Measurements from ENCODE around the gene TCAP. TPM values are rescaled to one million over a fixed set of nuclear protein-coding genes. Genes with fewer than 3 reads are reported as not detected.

Gene TCAP
- total and polyA plus RNA-seq, 2 experiments from 2014 or later, result 0.61 to 2.1 TPM

DNA sequence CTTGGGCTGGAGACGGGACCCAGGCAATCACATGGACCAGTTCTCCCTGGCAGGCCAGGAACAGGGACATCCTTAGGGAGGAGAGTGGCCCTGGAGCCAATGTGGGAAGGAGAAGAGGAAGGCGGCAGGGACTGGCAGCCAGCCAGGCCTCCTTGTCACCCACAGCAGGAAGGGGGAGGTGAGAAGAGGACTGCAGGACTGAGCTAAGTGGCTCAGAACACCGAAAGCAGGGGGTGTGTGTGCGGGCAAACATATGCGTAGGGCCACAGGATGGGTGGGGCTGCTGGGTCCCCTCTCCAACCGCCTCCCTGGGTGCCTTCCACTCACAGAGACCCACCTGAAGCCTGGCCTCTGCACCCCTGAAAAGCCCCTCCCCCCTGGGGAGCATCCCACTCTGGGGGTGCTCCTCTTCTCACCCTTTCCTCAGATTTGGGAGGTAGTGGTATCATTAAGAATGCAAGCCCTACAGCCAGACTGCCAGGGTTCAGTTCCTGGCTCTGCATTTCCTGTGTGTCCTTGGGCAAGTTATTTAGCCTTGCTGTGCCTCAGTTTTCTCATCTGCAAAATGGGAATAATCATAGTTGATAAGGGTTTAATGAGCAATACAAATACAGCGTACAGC, 11.2 kb downstream of the TCAP start:
- Mint-ChIP-seq H3K4me1 (peaks cover 30% of the 10 kb centered on the region), H3K4me3 (no peak overlapping the region), H3K27ac (no peak overlapping the region; the same call in 1 of the 2 replicates), H3K36me3 (ENCODE audit: low read depth) (peaks cover 16% of the 10 kb centered on the region; the same call in 2 of the 3 replicates), H3K9me3 (no peaks in the 10 kb centered on the region), H3K27me3 (ENCODE audit: insufficient read depth, low read depth, poor library complexity) (peaks cover 27% of the 10 kb centered on the region)
- no peaks in the 10 kb centered on the region for H3K9me2 ChIP-seq (ENCODE audit: insufficient read depth)
- DNase-seq (ENCODE audit: low spot score) (no peak), ATAC-seq (no peak)
- no peak overlapping the region for H3K27ac ChIP-seq (ENCODE audit: low read depth)
- no peaks in the 10 kb centered on the region for H3K36me3 ChIP-seq (ENCODE audit: insufficient read depth)
- no peak overlapping the region for H2AFZ ChIP-seq
- H4K20me1 ChIP-seq (replicated peaks; ENCODE audit: insufficient read depth), result no peaks in the 10 kb centered on the region
- 0 out of 2 replicates have a peak, but pooled peaks cover 5% of the 10 kb centered on the region for H3K4me1 ChIP-seq (ENCODE audit: insufficient read depth)
- no peak overlapping the region for H3K4me3 ChIP-seq
- H3K4me2 ChIP-seq, result no peak overlapping the region
- H3K27me3 ChIP-seq (ENCODE audit: insufficient read depth), result no peaks in the 10 kb centered on the region
- no peaks in the 10 kb centered on the region for H3F3A ChIP-seq (replicated peaks; ENCODE audit: low read depth)
- TF ChIP-seq, protein P1, sequence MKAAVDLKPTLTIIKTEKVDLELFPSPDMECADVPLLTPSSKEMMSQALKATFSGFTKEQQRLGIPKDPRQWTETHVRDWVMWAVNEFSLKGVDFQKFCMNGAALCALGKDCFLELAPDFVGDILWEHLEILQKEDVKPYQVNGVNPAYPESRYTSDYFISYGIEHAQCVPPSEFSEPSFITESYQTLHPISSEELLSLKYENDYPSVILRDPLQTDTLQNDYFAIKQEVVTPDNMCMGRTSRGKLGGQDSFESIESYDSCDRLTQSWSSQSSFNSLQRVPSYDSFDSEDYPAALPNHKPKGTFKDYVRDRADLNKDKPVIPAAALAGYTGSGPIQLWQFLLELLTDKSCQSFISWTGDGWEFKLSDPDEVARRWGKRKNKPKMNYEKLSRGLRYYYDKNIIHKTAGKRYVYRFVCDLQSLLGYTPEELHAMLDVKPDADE (IDR thresholded peaks at IDR 0.05), result no peak
- TF ChIP-seq, protein P2, sequence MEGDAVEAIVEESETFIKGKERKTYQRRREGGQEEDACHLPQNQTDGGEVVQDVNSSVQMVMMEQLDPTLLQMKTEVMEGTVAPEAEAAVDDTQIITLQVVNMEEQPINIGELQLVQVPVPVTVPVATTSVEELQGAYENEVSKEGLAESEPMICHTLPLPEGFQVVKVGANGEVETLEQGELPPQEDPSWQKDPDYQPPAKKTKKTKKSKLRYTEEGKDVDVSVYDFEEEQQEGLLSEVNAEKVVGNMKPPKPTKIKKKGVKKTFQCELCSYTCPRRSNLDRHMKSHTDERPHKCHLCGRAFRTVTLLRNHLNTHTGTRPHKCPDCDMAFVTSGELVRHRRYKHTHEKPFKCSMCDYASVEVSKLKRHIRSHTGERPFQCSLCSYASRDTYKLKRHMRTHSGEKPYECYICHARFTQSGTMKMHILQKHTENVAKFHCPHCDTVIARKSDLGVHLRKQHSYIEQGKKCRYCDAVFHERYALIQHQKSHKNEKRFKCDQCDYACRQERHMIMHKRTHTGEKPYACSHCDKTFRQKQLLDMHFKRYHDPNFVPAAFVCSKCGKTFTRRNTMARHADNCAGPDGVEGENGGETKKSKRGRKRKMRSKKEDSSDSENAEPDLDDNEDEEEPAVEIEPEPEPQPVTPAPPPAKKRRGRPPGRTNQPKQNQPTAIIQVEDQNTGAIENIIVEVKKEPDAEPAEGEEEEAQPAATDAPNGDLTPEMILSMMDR (conservative IDR thresholded peaks at IDR 0.05; ENCODE audit: low read depth in 2 of 2), result no peak
- no peak for TF ChIP-seq REST (IDR thresholded peaks at IDR 0.05; ENCODE audit: unreplicated experiment)
- no peak for TF ChIP-seq STAT1 (IDR thresholded peaks at IDR 0.05; ENCODE audit: unreplicated experiment)
- no peak for TF ChIP-seq EZH2phosphoT487 (IDR thresholded peaks at IDR 0.05; ENCODE audit: unreplicated experiment)
- no peak for TF ChIP-seq JUNB (IDR thresholded peaks at IDR 0.05; ENCODE audit: unreplicated experiment)
- TF ChIP-seq, protein P3, sequence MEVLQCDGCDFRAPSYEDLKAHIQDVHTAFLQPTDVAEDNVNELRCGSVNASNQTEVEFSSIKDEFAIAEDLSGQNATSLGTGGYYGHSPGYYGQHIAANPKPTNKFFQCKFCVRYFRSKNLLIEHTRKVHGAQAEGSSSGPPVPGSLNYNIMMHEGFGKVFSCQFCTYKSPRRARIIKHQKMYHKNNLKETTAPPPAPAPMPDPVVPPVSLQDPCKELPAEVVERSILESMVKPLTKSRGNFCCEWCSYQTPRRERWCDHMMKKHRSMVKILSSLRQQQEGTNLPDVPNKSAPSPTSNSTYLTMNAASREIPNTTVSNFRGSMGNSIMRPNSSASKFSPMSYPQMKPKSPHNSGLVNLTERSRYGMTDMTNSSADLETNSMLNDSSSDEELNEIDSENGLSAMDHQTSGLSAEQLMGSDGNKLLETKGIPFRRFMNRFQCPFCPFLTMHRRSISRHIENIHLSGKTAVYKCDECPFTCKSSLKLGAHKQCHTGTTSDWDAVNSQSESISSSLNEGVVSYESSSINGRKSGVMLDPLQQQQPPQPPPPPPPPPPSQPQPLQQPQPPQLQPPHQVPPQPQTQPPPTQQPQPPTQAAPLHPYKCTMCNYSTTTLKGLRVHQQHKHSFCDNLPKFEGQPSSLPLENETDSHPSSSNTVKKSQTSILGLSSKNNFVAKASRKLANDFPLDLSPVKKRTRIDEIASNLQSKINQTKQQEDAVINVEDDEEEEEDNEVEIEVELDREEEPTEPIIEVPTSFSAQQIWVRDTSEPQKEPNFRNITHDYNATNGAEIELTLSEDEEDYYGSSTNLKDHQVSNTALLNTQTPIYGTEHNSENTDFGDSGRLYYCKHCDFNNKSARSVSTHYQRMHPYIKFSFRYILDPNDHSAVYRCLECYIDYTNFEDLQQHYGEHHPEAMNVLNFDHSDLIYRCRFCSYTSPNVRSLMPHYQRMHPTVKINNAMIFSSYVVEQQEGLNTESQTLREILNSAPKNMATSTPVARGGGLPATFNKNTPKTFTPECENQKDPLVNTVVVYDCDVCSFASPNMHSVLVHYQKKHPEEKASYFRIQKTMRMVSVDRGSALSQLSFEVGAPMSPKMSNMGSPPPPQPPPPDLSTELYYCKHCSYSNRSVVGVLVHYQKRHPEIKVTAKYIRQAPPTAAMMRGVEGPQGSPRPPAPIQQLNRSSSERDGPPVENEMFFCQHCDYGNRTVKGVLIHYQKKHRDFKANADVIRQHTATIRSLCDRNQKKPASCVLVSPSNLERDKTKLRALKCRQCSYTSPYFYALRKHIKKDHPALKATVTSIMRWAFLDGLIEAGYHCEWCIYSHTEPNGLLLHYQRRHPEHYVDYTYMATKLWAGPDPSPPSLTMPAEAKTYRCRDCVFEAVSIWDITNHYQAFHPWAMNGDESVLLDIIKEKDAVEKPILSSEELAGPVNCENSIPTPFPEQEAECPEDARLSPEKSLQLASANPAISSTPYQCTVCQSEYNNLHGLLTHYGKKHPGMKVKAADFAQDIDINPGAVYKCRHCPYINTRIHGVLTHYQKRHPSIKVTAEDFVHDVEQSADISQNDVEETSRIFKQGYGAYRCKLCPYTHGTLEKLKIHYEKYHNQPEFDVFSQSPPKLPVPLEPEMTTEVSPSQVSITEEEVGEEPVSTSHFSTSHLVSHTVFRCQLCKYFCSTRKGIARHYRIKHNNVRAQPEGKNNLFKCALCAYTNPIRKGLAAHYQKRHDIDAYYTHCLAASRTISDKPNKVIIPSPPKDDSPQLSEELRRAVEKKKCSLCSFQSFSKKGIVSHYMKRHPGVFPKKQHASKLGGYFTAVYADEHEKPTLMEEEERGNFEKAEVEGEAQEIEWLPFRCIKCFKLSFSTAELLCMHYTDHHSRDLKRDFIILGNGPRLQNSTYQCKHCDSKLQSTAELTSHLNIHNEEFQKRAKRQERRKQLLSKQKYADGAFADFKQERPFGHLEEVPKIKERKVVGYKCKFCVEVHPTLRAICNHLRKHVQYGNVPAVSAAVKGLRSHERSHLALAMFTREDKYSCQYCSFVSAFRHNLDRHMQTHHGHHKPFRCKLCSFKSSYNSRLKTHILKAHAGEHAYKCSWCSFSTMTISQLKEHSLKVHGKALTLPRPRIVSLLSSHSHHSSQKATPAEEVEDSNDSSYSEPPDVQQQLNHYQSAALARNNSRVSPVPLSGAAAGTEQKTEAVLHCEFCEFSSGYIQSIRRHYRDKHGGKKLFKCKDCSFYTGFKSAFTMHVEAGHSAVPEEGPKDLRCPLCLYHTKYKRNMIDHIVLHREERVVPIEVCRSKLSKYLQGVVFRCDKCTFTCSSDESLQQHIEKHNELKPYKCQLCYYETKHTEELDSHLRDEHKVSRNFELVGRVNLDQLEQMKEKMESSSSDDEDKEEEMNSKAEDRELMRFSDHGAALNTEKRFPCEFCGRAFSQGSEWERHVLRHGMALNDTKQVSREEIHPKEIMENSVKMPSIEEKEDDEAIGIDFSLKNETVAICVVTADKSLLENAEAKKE (CRISPR knock-in tag; IDR thresholded peaks at IDR 0.05), result no peak
- TF ChIP-seq ZNF331 (CRISPR knock-in tag; IDR thresholded peaks at IDR 0.05; ENCODE audit: low read depth), result no peak
- no peak for TF ChIP-seq ZNF114 (CRISPR knock-in tag; IDR thresholded peaks at IDR 0.05)
- TF ChIP-seq POLR2AphosphoS5 (IDR thresholded peaks at IDR 0.05; ENCODE audit: low read depth), result no peak
- H3K79me2 ChIP-seq (replicated peaks; ENCODE audit: insufficient read depth), result no peaks in the 10 kb centered on the region
